HG02938 (cell line): ENCODE measurements around the gene TNNC1.

Source experiments
- ATAC-seq: cut with Tn5 transposase; IDR thresholded peaks from one replicate; pipeline ENCODE4 v1.9.1; 2021; ENCODE audit warnings: mild to moderate bottlenecking, moderate library complexity; ENCODE audit not compliant: unreplicated experiment

TNNC1 gene

GRCh38 chr3:52402706-52403270 lies 51.1 kb downstream of the TNNC1 start:
- ATAC-seq, result no peak

- ATAC-seq, result no peak
Observed at GRCh38 chr3:52402101-52402521, 51.7 kb downstream of the TNNC1 start.

GRCh38 chr3:52401551-52401950 lies 52.3 kb downstream of the TNNC1 start:
- ATAC-seq, result no peak
